H9 (cell line): Measurements from ENCODE around the gene EFNB3. TPM values are rescaled to one million over a fixed set of nuclear protein-coding genes. Genes with fewer than 3 reads are reported as not detected.

Experiments used
- DNase-seq: peaks from one replicate; pipeline ENCODE4 v3.0.0-alpha.2; 2017
- H2AFZ ChIP-seq: one replicate; pipeline ENCODE4 v1.6.1; 2013; ENCODE audit warnings: mild to moderate bottlenecking, low read length, control low read depth, moderate library complexity
- H2AK5ac ChIP-seq: 2 replicates; pipeline ENCODE4 v1.6.1; 2013; ENCODE audit warnings: low read length, control low read depth, mixed read lengths; ENCODE audit not compliant: insufficient read length
- H2BK120ac ChIP-seq: one replicate; pipeline ENCODE4 v1.6.1; 2013; ENCODE audit warnings: low read depth, mild to moderate bottlenecking, low read length, control low read depth, inconsistent platforms; ENCODE audit not compliant: poor library complexity, severe bottlenecking
- H2BK12ac ChIP-seq: 2 replicates; pipeline ENCODE4 v1.6.1; 2013; ENCODE audit warnings: low read length, control low read depth, mixed read lengths, low read depth; ENCODE audit not compliant: insufficient read length
- H2BK15ac ChIP-seq: 2 replicates; pipeline ENCODE4 v1.6.1; 2013; ENCODE audit warnings: low read depth, low read length, control low read depth
- H2BK20ac ChIP-seq: one replicate; pipeline ENCODE4 v1.6.1; 2013; ENCODE audit warnings: low read depth, mild to moderate bottlenecking, low read length, control low read depth, inconsistent platforms; ENCODE audit not compliant: poor library complexity, severe bottlenecking
- H2BK5ac ChIP-seq: 2 replicates; pipeline ENCODE4 v1.6.1; 2013; ENCODE audit warnings: low read length, control low read depth, mixed read lengths; ENCODE audit not compliant: insufficient read length
- H3K14ac ChIP-seq: 2 replicates; pipeline ENCODE4 v1.6.1; 2013; ENCODE audit warnings: low read length, control low read depth; ENCODE audit not compliant: insufficient read depth
- H3K18ac ChIP-seq: 2 replicates; pipeline ENCODE4 v1.6.1; 2013; ENCODE audit warnings: low read depth, mild to moderate bottlenecking, mixed read lengths, low read length, control low read depth; ENCODE audit not compliant: insufficient read length
- H3K23ac ChIP-seq: 2 replicates; pipeline ENCODE4 v1.6.1; 2013; ENCODE audit warnings: low read length, control low read depth, mixed read lengths, low read depth; ENCODE audit not compliant: insufficient read length
- H3K23me2 ChIP-seq: 2 replicates; pipeline ENCODE4 v1.6.1; 2013; ENCODE audit warnings: low read depth, mild to moderate bottlenecking, mixed read lengths, low read length, control low read depth; ENCODE audit not compliant: insufficient read length, poor library complexity, severe bottlenecking
- H3K27ac ChIP-seq: 2 replicates; pipeline ENCODE4 v1.5.1; 2013; ENCODE audit warnings: low read length, control low read depth, mixed read lengths, low read depth; ENCODE audit not compliant: insufficient read length
- H3K27me3 ChIP-seq: 2 replicates; pipeline ENCODE4 v1.6.1; 2013; ENCODE audit warnings: low read length, control low read depth, inconsistent platforms; ENCODE audit not compliant: insufficient read depth
- H3K4ac ChIP-seq: 2 replicates; pipeline ENCODE4 v1.6.1; 2013; ENCODE audit warnings: low read depth, mild to moderate bottlenecking, control low read depth, inconsistent platforms, low read length, moderate library complexity
- H3K4me1 ChIP-seq: 2 replicates; pipeline ENCODE4 v1.6.1; 2013; ENCODE audit warnings: low read length, control low read depth, inconsistent platforms; ENCODE audit not compliant: insufficient read depth
- H3K4me2 ChIP-seq: 2 replicates; pipeline ENCODE4 v1.6.1; 2013; ENCODE audit warnings: low read length, control low read depth, mixed read lengths; ENCODE audit not compliant: insufficient read length, insufficient read depth
- H3K56ac ChIP-seq: 2 replicates; pipeline ENCODE4 v1.6.1; 2013; ENCODE audit warnings: low read depth, mild to moderate bottlenecking, mixed read lengths, low read length, control low read depth; ENCODE audit not compliant: insufficient read length
- H3K79me1 ChIP-seq: 2 replicates; pipeline ENCODE4 v1.6.1; 2013; ENCODE audit warnings: low read depth, mild to moderate bottlenecking, moderate library complexity, low read length, control low read depth, inconsistent platforms; ENCODE audit not compliant: insufficient read depth, poor library complexity, severe bottlenecking
- H3K79me2 ChIP-seq: 2 replicates; pipeline ENCODE4 v1.6.1; 2013; ENCODE audit warnings: low read length, control low read depth, inconsistent platforms; ENCODE audit not compliant: insufficient read depth
- H3K9ac ChIP-seq: 2 replicates; pipeline ENCODE4 v1.6.1; 2013; ENCODE audit warnings: low read length, control low read depth, mixed read lengths; ENCODE audit not compliant: insufficient read length; ENCODE audit errors: extremely low read depth
- H3K9me3 ChIP-seq: one replicate; pipeline ENCODE4 v1.6.1; 2013; ENCODE audit warnings: low read depth, low read length, inconsistent platforms; ENCODE audit not compliant: control insufficient read depth
- H3T11ph ChIP-seq: one replicate; pipeline ENCODE4 v1.6.1; 2013; ENCODE audit warnings: mild to moderate bottlenecking, low read length, control low read depth, inconsistent platforms
- H4K20me1 ChIP-seq: one replicate; pipeline ENCODE4 v1.6.1; 2013; ENCODE audit not compliant: control insufficient read depth, insufficient read length, insufficient read depth
- H4K5ac ChIP-seq: 2 replicates; pipeline ENCODE4 v1.6.1; 2013; ENCODE audit warnings: low read depth, mild to moderate bottlenecking, mixed read lengths, low read length, control low read depth; ENCODE audit not compliant: insufficient read length
- H4K8ac ChIP-seq: replicated peaks from 2 replicates; pipeline ENCODE4 v1.6.1; 2013; ENCODE audit warnings: low read length, control low read depth, mixed read lengths, low read depth; ENCODE audit not compliant: insufficient read length
- H4K91ac ChIP-seq: 2 replicates; pipeline ENCODE4 v1.6.1; 2013; ENCODE audit warnings: low read depth, mild to moderate bottlenecking, moderate library complexity, mixed read lengths, low read length, control low read depth; ENCODE audit not compliant: insufficient read length
- H3K27ac Mint-ChIP-seq, 3 experiments: 2 replicates in 2 of 3; 3 replicates in 1 of 3; pipeline ENCODE4 v1.8.0; 2020 to 2021; ENCODE audit warnings: mixed read lengths in 3 of 3, mild to moderate bottlenecking in 1 of 3, moderate library complexity in 1 of 3
- H3K27me3 Mint-ChIP-seq: 2 replicates; pipeline ENCODE4 v1.8.0; 2021; ENCODE audit warnings: low read depth, mild to moderate bottlenecking, moderate library complexity, mixed read lengths
- H3K36me3 Mint-ChIP-seq, 3 experiments: 2 replicates in 2 of 3; 3 replicates in 1 of 3; pipeline ENCODE4 v1.8.0; 2020 to 2021; ENCODE audit warnings: low read depth in 3 of 3, mixed read lengths in 3 of 3; ENCODE audit not compliant: insufficient read depth in 1 of 3
- H3K4me1 Mint-ChIP-seq, 2 experiments: 2 replicates each; pipeline ENCODE4 v1.8.0; 2020; ENCODE audit warnings: mixed read lengths in 2 of 2
- H3K4me3 Mint-ChIP-seq, 2 experiments: 2 replicates in 1 of 2; 3 replicates in 1 of 2; pipeline ENCODE4 v1.8.0; 2020 to 2021; ENCODE audit warnings: mild to moderate bottlenecking in 2 of 2, mixed read lengths in 2 of 2, moderate library complexity in 1 of 2
- H3K9me3 Mint-ChIP-seq, 2 experiments: 2 replicates in 1 of 2; 3 replicates in 1 of 2; pipeline ENCODE4 v1.8.0; 2020; ENCODE audit warnings: mild to moderate bottlenecking in 2 of 2, mixed read lengths in 2 of 2, moderate library complexity in 1 of 2
- WGBS: extraction: QIAGEN DNeasy Blood & Tissue Kit; methylation state at CpG from one replicate; pipeline ENCODE4 v1.1.7; 2013; ENCODE audit warnings: missing lambda C conversion rate, low lambda C conversion rate, mixed read lengths; ENCODE audit not compliant: insufficient read length; ENCODE audit errors: extremely low coverage; 5-methylcytosine and 5-hydroxymethylcytosine counted together
- total RNA-seq: library from RNA; stranded (reverse); gene quantifications from 2 replicates; pipeline ENCODE4 v1.2.1, GENCODE V29; 2021
- TF ChIP-seq, protein P1 (sequence below): fragments of 200-600 bp; sonication (generic); conservative IDR thresholded peaks from 3 replicates; pipeline ENCODE4 v1.8.0; 2021; ENCODE audit warnings: antibody characterized with exemption, mild to moderate bottlenecking

The EFNB3 gene
- total RNA-seq, 1 experiment from 2014 or later: 11.3 TPM

DNA sequence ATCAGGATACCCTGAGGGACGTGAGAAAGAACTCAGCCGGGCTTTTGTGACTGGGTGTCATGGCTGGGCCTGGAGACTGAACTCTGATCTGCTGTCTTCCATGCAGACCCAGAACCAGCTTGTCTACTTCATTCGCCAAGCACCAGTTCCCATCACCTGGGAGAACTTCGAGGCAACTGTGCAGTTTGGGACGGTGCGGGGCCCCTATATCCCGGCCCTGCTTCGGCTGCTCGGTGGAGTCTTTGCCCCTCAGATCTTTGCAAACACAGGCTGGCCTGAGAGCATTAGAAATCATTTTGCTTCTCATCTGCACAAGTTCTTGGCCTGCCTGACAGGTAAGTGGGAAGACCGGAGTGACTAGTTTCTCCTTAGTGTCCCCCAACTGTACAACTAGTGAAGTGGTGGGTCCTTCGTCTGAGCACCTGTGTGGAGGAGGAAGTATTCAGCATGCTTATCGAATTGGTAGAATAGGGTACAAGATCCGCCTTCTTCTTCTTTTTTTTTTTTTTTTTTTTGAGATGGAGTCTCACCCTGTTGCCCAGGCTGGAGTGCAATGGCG is 28.1 kb downstream of the EFNB3 start:
- no peak overlapping the region for H3K18ac ChIP-seq
- H4K5ac ChIP-seq: no peak overlapping the region
- WGBS: no CpG with 5 or more reads among the region's 14 CpGs
- no peak overlapping the region for H3K56ac ChIP-seq
- H3K4me1 Mint-ChIP-seq: no peaks in the 10 kb centered on the region
- DNase-seq: no peak
- H2BK5ac ChIP-seq: no peak overlapping the region
- no peaks in the 10 kb centered on the region for H3K23me2 ChIP-seq
- H4K91ac ChIP-seq: no peak overlapping the region
- H2BK120ac ChIP-seq: no peak overlapping the region
- H3T11ph ChIP-seq: no peak overlapping the region
- no peak overlapping the region for H2BK15ac ChIP-seq
- peaks cover 43% of the 10 kb centered on the region for H3K27me3 Mint-ChIP-seq
- H4K20me1 ChIP-seq: no peaks in the 10 kb centered on the region
- no peak overlapping the region for H4K8ac ChIP-seq
- H3K27ac Mint-ChIP-seq: no peak overlapping the region
- H3K9ac ChIP-seq: no peak overlapping the region
- H3K4ac ChIP-seq: no peak overlapping the region
- no peak overlapping the region for H2AK5ac ChIP-seq
- H3K79me2 ChIP-seq: no peaks in the 10 kb centered on the region
- H3K23ac ChIP-seq: no peak overlapping the region
- no peaks in the 10 kb centered on the region for H3K9me3 ChIP-seq
- no peak overlapping the region for H3K27ac ChIP-seq
- TF ChIP-seq, protein P1, sequence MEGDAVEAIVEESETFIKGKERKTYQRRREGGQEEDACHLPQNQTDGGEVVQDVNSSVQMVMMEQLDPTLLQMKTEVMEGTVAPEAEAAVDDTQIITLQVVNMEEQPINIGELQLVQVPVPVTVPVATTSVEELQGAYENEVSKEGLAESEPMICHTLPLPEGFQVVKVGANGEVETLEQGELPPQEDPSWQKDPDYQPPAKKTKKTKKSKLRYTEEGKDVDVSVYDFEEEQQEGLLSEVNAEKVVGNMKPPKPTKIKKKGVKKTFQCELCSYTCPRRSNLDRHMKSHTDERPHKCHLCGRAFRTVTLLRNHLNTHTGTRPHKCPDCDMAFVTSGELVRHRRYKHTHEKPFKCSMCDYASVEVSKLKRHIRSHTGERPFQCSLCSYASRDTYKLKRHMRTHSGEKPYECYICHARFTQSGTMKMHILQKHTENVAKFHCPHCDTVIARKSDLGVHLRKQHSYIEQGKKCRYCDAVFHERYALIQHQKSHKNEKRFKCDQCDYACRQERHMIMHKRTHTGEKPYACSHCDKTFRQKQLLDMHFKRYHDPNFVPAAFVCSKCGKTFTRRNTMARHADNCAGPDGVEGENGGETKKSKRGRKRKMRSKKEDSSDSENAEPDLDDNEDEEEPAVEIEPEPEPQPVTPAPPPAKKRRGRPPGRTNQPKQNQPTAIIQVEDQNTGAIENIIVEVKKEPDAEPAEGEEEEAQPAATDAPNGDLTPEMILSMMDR: no peak
- no peaks in the 10 kb centered on the region for H3K4me1 ChIP-seq
- H3K9me3 Mint-ChIP-seq: no peaks in the 10 kb centered on the region; a peak in 1 of 5 replicates
- no peak overlapping the region for H2BK20ac ChIP-seq
- no peak overlapping the region for H3K14ac ChIP-seq
- no peaks in the 10 kb centered on the region for H3K79me1 ChIP-seq
- H3K36me3 Mint-ChIP-seq: no peaks in the 10 kb centered on the region
- H3K4me3 Mint-ChIP-seq: no peak overlapping the region
- no peak overlapping the region for H2BK12ac ChIP-seq
- H3K27me3 ChIP-seq: no peaks in the 10 kb centered on the region
- no peak overlapping the region for H3K4me2 ChIP-seq
- H2AFZ ChIP-seq: no peak overlapping the region
